DMS53 treated with DMSO at 0.1 percent for 48 hours (cell line): ENCODE data around the gene ZDHHC9.

Experiments used
- DNase-seq: peaks from one replicate; lab custom pipeline; 2025; ENCODE audit not compliant: unreplicated experiment; lab: John Stamatoyannopoulos, UW

The ZDHHC9 gene

DNA sequence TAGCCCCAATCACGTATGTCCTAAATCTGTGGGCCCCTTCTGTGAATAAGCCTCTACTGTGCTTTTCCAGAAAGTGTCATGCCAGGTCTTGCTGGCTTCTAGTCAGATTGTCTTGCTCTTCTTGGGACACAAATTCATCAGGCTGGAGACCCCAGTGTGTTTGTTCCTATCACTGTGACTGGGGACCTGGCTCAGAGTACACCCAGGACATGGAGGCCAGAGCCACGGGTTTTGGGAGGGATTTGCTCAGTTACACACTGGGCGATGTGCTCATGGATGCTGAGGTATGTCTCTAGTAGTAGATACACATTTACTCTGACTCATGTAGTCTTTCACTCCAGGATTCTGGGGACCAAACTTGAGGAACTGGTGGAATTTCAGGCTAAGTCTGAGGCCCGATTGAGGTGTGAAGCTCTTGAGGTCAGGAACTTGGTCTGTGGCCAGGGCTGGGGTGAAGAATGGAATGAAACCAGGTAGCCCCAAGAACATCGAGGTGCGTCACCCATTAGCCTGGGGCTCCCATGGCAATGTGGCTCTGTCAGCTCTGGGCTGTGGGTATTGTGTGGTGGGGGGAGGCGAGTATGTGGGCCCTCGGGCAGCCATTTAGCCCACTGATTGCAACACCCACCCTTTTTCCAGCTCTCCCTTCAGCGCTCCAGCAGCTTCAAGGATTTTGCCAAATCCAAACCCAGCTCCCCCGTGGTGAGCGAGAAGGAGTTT, 56.2 kb downstream of the ZDHHC9 start:
- DNase-seq: no peak

DNA sequence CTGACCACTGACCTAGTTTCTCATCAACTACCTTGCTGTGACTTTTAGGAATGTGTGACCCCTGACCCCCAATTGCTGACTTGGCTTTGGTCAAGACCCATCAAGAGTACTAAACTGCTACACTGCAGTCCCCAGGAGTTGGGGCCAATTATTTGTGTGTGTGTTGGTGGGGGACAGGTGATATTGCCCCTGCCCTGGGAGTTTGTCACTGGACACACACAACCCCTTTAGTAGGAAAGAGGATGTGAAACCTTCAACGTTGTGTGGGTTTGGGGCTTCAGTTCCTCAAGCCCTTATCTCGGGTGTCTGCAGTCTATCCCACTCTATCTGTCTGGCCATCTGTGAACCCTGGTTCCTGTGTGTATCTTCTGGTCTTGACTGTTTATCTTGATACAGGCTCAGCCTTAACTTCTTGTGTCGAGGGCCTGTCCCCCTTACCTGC, 57.5 kb downstream of the ZDHHC9 start:
- no peak for DNase-seq

DNA sequence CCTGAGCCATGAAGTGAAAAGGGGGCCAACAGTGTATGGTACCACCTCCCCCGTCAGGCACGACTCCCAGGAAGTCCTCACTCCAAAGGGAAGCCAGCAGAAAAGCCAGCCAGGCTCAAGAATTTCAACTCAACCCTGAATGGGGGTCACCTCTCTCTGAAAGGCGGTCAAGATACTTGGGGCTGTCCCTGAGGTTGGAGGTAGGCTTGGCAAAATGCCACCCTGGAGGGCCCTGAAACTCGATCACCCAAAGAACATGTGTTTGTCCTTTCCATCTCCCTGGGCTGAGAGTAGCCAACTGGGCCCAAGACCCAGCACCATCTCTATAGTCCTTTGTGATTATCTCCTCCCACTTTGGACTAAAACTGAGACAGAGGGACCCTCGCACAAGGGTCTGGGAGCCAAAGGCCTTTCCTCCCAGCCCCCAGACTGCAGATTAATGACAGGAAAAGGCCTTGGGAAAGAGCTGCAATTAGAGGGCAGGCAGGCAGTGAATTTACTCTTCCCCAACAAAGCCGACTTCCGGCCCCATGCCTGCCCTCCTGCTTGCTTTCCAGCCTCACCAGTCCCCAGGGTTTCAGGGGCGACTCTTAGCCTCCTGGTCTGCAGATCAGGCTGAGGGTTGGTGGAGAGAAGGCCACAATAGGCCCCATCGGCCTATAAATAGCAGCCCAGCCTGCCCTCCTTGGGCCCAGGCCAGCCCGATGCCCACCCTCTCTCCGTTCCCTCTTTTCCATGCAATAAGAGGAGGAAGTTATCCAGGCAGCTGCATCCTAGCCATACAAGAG, 58.3 kb downstream of the ZDHHC9 start:
- DNase-seq: no peak

DNA sequence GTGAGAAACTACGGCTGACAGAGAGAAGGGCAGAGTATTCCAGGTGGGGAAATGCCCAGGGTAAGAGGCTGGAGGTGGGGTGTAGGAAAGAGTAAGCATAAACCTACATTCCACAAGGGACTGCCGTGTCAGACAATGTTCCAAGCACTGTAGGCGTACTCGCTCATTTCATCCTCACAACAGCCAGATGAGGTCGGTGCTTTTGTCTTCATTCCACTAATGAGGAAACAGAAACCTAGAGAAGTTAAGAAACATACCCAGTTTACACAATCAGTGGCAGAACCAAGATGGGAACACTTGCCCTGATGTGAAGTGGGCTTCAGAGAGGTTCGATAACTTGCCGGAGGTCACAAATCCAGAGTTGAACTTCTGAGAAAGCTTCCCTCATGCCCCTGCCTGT, 59.3 kb downstream of the ZDHHC9 start:
- DNase-seq: no peak

DNA sequence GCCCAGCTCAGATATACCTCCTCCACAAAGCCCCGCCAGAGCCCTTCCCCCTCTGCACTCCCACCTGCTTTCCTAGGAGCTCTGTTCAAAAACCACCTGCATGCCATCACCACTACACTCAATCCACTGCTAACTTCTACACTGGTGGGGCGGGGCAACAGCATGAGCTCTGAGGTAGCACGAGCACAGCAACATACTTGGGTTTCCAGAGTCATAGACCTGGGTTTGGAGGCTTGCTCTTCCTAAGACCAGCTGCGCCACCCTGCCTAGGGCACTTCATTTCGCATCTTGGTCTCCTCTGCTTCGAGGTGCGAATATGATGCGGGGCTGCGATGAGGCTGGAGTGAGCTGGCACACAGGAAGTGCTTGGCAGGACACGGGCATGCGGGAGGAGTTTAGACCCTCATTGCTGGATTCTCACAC, 60.4 kb downstream of the ZDHHC9 start:
- DNase-seq: no peak

DNA sequence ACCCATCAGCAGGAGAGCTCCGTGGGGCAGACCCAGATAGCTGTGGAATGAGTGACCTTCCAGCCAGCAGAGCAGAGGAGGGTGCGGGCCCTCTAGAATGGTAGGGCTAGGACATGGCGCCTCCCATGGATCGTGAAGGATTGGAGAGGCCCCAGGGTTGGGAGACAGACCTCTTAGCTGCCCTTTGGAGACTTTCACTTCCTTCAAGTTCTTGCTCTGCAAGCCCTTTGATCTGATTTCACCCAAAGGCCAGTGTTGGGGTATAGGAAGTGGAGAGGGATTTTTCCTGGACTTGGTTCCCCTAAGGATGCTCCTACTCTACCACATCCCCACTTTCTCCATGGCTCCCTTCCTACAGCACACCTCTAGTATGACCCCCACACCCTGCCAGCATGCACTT, 61.0 kb downstream of the ZDHHC9 start:
- no peak for DNase-seq

DNA sequence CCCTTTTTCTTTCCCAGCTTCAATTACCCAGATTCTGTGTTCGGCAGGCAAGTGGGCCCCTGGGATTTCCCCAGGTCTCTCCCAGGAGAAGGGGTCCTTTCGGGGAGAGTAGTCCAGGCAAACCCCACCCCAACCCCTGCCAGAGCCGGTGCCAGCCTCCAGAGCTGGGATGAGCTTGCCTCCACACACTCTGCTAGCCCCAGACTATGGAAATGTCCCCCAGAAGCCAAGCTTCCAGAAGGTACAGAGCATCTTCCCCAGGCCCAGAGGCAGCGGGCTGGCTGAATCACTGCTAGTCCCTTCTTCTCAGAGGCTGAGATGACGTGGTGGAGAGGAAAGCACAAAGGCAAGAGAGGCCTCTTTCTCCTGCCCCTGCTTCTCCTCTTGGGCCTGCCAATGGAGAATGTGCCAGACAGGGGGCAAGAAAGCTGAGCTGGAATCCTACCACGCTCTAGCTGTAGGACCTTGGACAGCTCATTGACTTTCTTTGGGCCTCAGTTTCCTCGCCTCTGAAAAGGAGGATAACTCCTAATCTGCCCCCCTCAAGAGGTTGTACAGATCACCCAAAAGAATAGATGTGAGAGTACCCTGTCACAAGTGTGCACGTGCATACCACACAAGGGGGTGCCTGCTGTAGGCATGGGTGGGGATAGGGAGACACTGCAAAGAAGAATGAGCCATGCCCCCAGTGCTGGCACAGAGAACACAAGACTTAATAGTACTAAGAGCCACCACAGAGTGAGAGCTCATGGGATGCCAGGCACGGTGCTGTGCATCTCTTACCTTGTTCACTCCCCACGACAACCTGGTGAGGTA, 61.8 kb downstream of the ZDHHC9 start:
- DNase-seq: no peak

DNA sequence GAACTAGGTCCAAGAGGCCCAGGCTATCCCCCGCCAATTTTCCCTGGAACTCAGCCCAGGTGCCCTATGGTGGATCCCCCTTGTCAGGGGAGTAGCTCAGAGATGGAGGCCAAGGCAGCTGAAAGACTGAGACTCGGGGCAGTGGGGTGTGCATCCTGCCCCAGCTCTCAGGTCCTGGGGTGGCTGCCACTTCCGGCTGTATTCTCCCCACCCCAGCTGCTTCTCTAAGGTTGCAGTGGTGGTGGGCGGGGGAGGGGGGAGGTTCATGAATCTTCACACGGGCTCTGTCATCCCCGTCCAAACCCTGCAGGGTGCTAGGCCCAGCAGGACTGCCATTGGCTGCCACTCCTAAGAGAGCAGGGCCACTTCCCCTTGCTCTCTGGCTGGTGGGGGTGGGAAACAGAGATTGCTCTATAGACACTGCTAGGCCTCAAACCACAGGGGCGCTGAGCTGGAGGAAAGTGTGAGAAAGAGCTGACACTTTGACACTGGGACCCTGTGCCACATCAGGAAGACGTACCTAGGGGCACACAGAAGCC, 62.5 kb downstream of the ZDHHC9 start:
- DNase-seq: no peak

DNA sequence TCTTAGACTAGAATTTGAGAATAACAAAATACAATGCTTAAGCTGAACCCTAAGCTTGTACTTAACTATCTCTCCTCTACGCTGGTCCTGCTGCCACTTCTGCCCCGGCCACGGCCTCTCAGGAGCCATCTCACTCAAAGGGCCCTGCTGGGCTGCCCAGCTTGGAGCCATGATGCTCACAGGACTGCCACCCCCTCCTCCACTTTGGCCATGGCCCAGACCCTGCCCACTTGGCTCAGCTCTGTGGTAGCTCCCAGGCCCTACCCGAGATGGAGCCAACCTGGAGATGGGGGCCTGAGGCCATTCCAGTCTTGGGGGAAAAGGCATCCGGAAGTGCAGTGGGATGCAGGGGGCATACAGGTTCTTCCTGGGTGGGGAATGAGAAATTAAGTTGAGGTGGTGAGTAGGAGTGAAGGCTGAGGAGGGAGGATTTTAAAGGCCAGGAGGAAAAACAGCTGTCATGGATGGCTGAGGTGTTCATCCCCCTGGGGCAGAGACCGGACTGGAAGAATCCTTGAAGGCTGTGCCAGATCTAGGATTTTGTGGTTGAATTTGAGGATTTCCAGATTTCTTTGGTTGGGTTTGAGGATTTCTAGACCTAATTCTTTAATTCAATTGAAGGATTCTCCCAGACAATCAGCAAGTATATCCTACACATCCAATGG, 63.1 kb downstream of the ZDHHC9 start:
- DNase-seq: no peak

DNA sequence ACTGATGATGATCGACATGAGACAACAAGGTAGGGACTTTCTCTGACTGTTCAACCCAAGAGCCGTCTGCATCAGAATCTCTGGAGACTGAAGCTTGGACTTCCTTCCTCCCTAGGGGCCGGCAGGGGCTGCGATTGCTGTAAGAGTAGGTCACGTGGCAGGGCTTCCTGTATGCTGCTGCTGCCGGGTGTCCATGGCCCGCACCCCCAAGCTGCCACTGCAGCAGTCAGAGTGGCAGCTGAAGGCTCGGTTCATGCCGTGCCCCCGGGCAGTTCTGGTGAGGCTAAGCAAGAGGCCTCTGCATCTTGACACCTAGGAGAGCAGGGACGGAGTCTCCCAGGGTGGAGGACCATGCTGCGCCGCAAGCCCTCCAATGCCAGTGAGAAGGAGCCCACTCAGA, 63.9 kb downstream of the ZDHHC9 start, which contains the start of gene SASH3:
SASH3 (plus strand) TSS at position 203 of the 400 bp plus-strand sequence; CDS start at position 352, 149 bp downstream.
- no peak for DNase-seq

DNA sequence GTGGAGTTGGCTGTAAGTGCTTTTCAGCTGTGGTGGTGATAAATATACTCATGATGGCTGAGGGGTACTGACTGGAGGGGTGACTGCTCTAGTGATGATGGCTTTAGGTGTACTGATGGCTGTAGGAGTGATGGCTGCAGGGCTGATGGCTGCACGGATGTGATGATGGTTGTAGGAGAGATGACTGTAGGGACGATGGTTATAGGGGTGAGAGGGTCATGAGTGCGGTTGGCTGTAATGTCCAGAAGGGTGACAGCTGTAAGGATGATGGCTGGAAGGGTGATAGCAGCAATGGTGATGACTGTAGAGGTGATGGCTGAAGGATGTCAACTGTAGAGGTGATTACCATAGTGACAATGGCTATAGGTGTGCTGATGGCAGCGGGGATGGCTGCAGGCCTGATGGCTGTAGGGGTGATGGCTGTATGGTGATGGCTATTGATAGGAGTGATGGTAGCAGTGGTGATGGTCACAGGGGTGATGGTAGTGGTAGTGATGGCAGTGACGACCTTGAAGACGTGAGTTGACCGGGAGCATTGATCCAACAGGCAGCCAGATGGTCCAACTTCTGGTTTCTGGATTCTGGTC, 64.5 kb downstream of the ZDHHC9 start:
- DNase-seq: no peak

DNA sequence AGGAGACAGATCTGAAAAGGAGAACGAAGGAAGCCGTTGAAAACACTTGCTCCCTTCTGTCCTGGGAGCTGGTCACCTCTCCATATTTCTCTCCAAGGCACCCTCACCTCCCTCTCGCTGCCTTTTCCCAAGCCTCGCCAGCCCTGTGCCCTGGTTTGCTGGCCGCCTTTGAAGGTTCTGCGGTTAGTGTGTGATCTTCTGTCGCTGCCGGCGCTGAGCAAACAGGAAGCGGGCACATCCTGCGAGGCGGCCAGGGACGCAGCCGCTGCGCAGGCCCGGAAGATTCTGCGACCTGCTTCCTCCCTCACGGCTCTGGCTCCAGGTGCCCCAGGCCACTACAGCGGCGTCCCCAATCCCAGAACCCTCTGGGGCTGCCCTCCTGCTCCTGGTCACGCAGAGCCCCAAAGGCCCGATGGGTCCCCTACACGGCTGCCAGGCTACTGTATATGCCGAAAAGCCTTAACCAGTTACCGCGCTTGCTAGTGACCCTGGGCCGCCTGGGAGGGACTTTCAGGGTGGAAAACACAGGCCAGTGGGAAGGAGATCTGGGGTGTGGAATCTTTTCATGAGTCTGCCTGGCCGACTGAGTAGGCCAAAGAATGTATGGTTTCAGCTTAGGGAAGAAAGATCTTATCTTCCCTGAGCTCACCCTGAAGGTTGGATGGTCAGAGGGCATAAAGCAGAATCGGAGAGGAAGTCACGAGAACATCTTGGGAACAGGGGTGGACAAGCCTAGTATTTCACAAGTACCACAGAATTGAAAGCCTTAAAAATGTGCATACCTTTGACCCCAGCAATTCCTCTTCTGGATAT, 66.3 kb downstream of the ZDHHC9 start:
- peak; percentile 66 for DNase-seq

DNA sequence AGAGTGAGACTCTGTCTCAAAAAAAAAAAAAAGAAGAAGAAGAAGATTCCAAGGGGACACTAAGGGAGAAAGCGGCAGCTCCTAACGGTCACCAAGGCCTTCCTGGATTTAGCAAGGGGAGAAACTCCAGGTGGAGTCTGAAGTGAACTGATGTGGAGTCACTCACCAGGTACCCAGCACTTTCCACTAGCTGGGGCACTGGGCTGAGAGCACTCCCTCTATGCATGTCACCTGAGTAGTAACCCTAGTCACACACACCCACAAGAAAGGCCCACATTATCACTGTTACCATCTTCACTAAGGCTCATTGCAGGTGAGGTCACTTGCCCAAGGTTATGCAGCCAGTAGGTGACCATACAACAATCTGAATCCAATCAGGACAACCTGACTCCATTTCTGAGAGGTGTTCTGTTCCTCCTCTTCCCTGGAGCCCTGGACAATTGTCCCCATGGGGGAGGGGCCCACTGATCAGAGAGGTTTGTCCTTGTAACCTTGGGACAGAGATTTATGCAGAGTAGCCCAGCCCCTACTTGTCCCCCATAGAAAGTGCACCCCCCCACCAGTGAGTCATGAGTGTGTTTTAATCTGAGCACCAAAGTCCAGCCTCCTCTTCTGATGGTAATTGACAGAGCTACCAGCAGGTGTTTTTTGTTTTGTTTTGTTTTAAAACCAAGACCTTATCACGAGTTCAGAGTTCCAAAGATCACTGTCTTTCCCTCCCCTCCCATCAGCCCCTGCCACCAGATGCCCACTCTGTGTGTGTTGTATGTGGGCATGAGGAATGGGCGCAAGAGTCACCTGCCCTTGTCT, 69.8 kb downstream of the ZDHHC9 start:
- no peak for DNase-seq

DNA sequence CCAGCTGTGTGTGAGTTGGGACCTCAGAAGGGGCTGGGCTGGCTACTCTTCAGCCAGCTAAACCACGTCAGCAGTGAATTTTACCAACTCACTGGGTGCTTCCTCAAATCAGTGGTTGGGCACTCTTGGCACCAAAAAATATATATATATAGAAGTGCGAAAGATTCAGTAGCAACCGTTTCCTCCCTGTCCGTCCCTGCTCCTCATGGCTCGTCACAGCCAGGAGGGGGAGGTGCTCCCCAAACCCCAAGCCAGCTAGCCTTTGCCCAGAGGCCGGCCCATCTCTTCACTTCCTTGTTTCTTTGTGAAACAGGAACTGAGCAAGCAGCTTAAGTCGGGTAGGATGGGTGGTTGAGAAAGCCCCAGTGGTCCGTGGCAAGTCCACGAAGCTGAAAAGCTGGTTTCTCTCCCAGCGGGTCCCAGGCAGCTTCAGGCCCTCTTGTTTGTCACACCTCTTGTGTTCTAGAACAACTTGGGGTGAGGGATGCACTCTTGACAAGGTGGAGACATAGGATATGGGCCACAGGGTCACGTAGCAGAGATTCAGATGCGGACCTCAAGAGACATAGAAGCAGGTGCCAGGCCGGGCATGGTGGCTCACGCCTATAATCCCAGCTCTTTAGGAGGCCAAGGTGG, 70.8 kb downstream of the ZDHHC9 start:
- DNase-seq: no peak

DNA sequence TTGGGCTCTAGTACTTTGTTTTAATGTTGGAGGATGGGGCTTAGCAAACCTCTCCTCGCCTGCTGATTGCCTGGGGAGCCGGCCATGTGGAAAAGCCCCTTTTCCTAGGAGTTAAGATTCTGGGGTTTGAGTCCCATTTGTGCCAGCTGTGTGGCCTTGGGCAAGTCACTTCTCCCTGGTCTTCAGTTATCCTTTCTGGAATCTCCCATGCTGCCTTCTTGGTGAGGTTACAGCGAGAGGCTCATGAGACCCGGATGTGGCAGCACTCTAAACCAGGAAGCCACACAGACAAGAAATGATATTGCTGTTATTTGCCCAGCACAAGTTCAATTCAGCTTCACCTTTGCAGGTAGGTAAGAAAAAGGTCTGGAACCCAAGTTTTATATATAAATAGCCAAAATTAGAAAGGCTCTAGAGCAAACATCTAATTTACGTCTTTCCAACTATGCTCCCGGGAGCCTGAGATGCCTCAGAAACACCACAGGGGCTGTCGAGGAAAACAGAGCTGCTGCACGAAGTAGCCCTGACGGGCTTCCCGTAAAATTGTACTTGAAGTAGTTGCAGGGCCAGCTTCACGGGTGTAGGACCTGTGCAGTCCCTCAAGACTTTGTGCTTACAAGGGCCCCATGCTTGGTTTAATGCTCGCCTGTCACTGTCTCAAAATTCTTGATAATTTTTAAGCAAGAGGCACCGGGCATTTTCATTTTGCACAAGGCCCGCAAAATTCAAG, 72.3 kb downstream of the ZDHHC9 start:
- no peak for DNase-seq

DNA sequence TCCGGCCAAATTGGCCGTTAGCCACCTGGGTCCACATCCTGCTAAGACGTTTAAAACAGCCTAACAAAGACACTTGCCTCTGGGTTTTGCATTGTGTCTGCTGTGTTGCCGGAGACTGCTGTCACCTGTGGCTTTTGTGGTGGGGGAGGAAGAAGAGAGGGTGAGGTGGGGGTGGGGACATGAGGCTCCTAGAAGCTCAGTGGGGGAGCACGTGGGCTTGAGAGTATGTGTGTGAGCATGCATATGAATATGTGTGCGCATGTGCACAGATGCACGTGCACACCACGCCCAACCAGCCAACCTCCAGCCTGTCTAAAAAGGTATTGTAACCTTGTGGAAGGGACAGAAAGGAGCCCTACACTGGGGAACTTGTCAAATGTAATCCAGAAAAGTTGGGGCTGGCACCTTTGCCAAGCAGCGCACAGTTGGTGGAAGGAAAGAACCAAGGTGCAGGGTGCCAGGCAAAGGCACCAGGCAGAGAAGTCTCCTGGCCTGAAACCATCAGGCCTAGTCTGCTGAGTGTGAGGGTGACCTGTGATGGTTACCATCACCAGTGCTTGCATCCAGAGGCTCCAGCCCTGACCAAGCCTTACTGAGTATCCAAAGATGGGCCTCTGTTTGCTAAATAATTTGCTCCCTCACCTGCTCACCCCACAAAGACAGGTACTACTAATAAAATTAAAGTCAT, 74.1 kb downstream of the ZDHHC9 start:
- DNase-seq: no peak
